GM23338 (cell line): ENCODE data around the gene RPGRIP1L.

Experiments
- CREB1 ChIP-seq: fragments of 250-450 bp; sonication (Bioruptor Pico); IDR thresholded peaks from 2 replicates; pipeline ENCODE4 v1.5.0; 2020; ENCODE audit warnings: low read depth, mild to moderate bottlenecking, moderate library complexity
- CTCF ChIP-seq, 2 experiments: fragments of 200-600 bp in 1 of 2; sonication (generic) in 1 of 2; conservative IDR thresholded peaks; 2 replicates each; pipeline versions ENCODE4 v1.5.1 to v1.6.1; 2016 to 2017; ENCODE audit warnings: antibody characterized with exemption in 2 of 2, low read depth in 2 of 2, mild to moderate bottlenecking in 2 of 2, moderate library complexity in 1 of 2
- EZH2 ChIP-seq: fragments of 200-600 bp; sonication (generic); IDR thresholded peaks from one replicate; pipeline ENCODE4 v1.8.0; 2017; ENCODE audit warnings: antibody characterized with exemption, mild to moderate bottlenecking, low read depth; ENCODE audit not compliant: unreplicated experiment
- JUNB ChIP-seq: IDR thresholded peaks from one replicate; pipeline ENCODE4 v1.6.1; 2016; ENCODE audit warnings: antibody characterized with exemption; ENCODE audit not compliant: unreplicated experiment
- POLR2AphosphoS5 ChIP-seq: IDR thresholded peaks from 2 replicates; pipeline ENCODE4 v1.6.1; 2016; ENCODE audit warnings: antibody characterized with exemption, low read depth
- ZNF331 ChIP-seq: fragments of 250-450 bp; sonication (Bioruptor Pico); IDR thresholded peaks from 2 replicates; pipeline ENCODE4 v1.5.0; 2020; ENCODE audit warnings: low read depth, mild to moderate bottlenecking, moderate library complexity
- TF ChIP-seq, protein P1 (sequence below): IDR thresholded peaks from 2 replicates; pipeline ENCODE4 v1.6.1; 2016; ENCODE audit warnings: antibody characterized with exemption

- TF ChIP-seq CTCF (conservative IDR thresholded peaks at IDR 0.05; ENCODE audit: low read depth in 2 of 2), result no peak
- no peak for TF ChIP-seq POLR2AphosphoS5
- no peak for TF ChIP-seq JUNB
- TF ChIP-seq ZNF331, result no peak
- TF ChIP-seq, protein P1, sequence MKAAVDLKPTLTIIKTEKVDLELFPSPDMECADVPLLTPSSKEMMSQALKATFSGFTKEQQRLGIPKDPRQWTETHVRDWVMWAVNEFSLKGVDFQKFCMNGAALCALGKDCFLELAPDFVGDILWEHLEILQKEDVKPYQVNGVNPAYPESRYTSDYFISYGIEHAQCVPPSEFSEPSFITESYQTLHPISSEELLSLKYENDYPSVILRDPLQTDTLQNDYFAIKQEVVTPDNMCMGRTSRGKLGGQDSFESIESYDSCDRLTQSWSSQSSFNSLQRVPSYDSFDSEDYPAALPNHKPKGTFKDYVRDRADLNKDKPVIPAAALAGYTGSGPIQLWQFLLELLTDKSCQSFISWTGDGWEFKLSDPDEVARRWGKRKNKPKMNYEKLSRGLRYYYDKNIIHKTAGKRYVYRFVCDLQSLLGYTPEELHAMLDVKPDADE, result no peak
- TF ChIP-seq CREB1, result no peak
- TF ChIP-seq EZH2, result no peak
Observed at GRCh38 chr16:53686710-53687109, 16.9 kb downstream of the RPGRIP1L start.
